Ascending aorta (tissue), 2 donors: ENCODE results near the gene UBE2J1. TPM values are rescaled to one million over a fixed set of nuclear protein-coding genes. Genes with fewer than 3 reads are reported as not detected.

ENCODE experiments used
- DNase-seq, 2 donors: peaks; one replicate each; pipeline ENCODE4 v3.0.0-alpha.2; 2019; ENCODE audit warnings: low spot score in 2 of 2
- H3K27ac ChIP-seq, 2 donors: fragments of 200-600 bp; sonication (generic); one replicate each; pipeline ENCODE4 v1.5.1; 2016 to 2017; ENCODE audit warnings: mild to moderate bottlenecking in 1 of 2
- H3K27me3 ChIP-seq: fragments of 200-600 bp; sonication (generic); one replicate; pipeline ENCODE4 v1.5.1; 2017
- H3K36me3 ChIP-seq, 2 donors: fragments of 200-600 bp; sonication (generic); one replicate each; pipeline ENCODE4 v1.5.1; 2016
- H3K4me1 ChIP-seq, 2 donors: fragments of 200-600 bp; sonication (generic); one replicate each; pipeline ENCODE4 v1.5.1; 2016 to 2017; ENCODE audit warnings: mild to moderate bottlenecking in 1 of 2
- H3K4me3 ChIP-seq, 2 donors: fragments of 200-600 bp; sonication (generic); one replicate each; pipeline ENCODE4 v1.5.1; 2016 to 2017; ENCODE audit warnings: mild to moderate bottlenecking in 1 of 2
- H3K9me3 ChIP-seq, 2 donors: fragments of 200-600 bp; sonication (generic); one replicate each; pipeline ENCODE4 v1.5.1; 2016
- intact Hi-C: fragments of 100-400 bp; cut with DNase I; formaldehyde crosslinking; loops from one replicate; pipeline ENCODE4 v1.15.1; 2023
- total RNA-seq: library from RNA; depleted of rRNA; stranded (reverse); fragments of >200 nt; gene quantifications from one replicate; pipeline ENCODE4 v1.1.0, GENCODE V29; 2016
- TF ChIP-seq, protein P1 (sequence below), 3 experiments: fragments of 200-600 bp in 2 of 3; fragments of 450-650 bp in 1 of 3; sonication (generic) in 2 of 3; IDR thresholded peaks; one replicate each; pipeline ENCODE4 v1.5.1; 2016 to 2019; ENCODE audit warnings: antibody characterized with exemption in 3 of 3, mild to moderate bottlenecking in 1 of 3, moderate library complexity in 1 of 3

UBE2J1 gene
- total RNA-seq, 1 donor from 2014 or later: 29.5 TPM

DNA sequence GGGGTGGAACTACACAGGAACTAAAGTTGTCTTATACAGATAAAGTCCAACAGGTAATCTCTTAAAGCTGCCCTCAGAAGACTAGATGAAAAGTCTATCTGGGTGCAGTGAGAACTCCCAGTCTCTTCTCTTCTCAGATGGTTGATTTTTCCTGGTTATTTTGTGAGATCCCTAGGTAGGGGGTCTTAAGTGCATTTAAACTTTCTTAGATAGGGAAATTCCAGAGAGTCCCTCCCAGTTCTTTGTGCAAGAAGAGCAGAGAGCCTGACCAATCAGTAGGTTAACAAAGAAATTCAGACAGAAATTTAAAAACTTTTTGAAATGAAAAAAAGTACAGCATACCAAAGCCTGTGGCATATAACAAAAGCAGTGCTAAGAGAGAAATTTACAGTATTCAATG lies 35.5 kb downstream of the UBE2J1 start:
- peaks cover 0 to 3% of the 10 kb centered on the region in 2 donors for H3K9me3 ChIP-seq
- TF ChIP-seq, protein P1, sequence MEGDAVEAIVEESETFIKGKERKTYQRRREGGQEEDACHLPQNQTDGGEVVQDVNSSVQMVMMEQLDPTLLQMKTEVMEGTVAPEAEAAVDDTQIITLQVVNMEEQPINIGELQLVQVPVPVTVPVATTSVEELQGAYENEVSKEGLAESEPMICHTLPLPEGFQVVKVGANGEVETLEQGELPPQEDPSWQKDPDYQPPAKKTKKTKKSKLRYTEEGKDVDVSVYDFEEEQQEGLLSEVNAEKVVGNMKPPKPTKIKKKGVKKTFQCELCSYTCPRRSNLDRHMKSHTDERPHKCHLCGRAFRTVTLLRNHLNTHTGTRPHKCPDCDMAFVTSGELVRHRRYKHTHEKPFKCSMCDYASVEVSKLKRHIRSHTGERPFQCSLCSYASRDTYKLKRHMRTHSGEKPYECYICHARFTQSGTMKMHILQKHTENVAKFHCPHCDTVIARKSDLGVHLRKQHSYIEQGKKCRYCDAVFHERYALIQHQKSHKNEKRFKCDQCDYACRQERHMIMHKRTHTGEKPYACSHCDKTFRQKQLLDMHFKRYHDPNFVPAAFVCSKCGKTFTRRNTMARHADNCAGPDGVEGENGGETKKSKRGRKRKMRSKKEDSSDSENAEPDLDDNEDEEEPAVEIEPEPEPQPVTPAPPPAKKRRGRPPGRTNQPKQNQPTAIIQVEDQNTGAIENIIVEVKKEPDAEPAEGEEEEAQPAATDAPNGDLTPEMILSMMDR (IDR thresholded peaks at IDR 0.05): no peak
- H3K4me1 ChIP-seq: peaks cover 4 to 9% of the 10 kb centered on the region in 2 donors
- H3K27ac ChIP-seq: no peak overlapping the region
- no peaks in the 10 kb centered on the region for H3K27me3 ChIP-seq
- intact Hi-C loops: no loop called here
- no peak overlapping the region for H3K4me3 ChIP-seq
- no peak for DNase-seq
- peaks cover 0 to 4% of the 10 kb centered on the region in 2 donors for H3K36me3 ChIP-seq

GRCh38 chr6:89315249-89315885 lies 37.2 kb downstream of the UBE2J1 start, which contains the start of gene GABRR2:
Gene GABRR2 (minus strand): TSS chr6:89315299. CDS start chr6:89315165, 134 bp downstream.
- Histone ChIP-seq H3K4me1 (peaks cover 4 to 16% of the 10 kb centered on the region in 2 donors), H3K27me3 (no peaks in the 10 kb centered on the region), H3K27ac (no peak within 1 kb of the TSS), H3K9me3 (peaks cover 0 to 1% of the 10 kb centered on the region in 2 donors), H3K4me3 (no peak within 1 kb of the TSS), H3K36me3 (peaks cover 0 to 4% of the 10 kb centered on the region in 2 donors)
- no peak for DNase-seq
- intact Hi-C loops: no loop called here
- TF ChIP-seq, protein P1 (IDR thresholded peaks at IDR 0.05): no peak

- H3K27ac ChIP-seq: no peak overlapping the region
- peaks cover 0 to 4% of the 10 kb centered on the region in 2 donors for H3K36me3 ChIP-seq
- no peaks in the 10 kb centered on the region for H3K27me3 ChIP-seq
- intact Hi-C loops: loop anchor here (5.0 kb wide), 1 partner anchor 53 kb away; no protein-coding TSS in a partner anchor
- peaks cover 4 to 16% of the 10 kb centered on the region in 2 donors for H3K4me1 ChIP-seq
- H3K4me3 ChIP-seq: no peak overlapping the region
- H3K9me3 ChIP-seq: no peaks in the 10 kb centered on the region
- TF ChIP-seq, protein P1 (IDR thresholded peaks at IDR 0.05): no peak
- DNase-seq: no peak
Measured at GRCh38 chr6:89314692-89315091, 37.8 kb downstream of the UBE2J1 start.

DNA sequence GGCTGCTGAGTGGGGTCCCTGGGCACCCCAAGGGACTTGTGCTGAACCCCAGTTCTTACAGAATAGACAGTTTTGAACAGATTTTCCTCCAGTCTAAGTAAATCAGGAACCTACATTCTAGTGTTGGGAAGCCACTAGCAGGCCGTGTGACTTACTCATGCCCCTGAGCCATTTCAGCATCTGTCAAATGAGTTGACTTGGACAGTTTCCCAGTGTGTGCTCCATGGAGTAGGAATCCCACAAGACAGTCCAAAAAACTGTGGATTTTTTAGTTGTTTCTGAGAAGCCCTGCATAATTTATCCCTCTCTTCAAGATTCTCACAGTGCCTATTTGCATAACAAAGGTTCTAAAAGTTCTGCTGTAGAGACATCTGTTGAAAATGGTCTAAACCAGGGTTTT lies 39.5 kb downstream of the UBE2J1 start:
- intact Hi-C loops: loop anchor here (5.0 kb wide), 1 partner anchor 54 kb away; no protein-coding TSS in a partner anchor
- no peak for DNase-seq
- Histone ChIP-seq H3K9me3 (no peaks in the 10 kb centered on the region), H3K27me3 (no peaks in the 10 kb centered on the region), H3K4me1 (peaks cover 4 to 16% of the 10 kb centered on the region in 2 donors), H3K27ac (peak overlapping the region; percentile 53 to 65), H3K36me3 (peaks cover 0 to 4% of the 10 kb centered on the region in 2 donors), H3K4me3 (no peak overlapping the region)
- TF ChIP-seq, protein P1 (IDR thresholded peaks at IDR 0.05): no peak

DNA sequence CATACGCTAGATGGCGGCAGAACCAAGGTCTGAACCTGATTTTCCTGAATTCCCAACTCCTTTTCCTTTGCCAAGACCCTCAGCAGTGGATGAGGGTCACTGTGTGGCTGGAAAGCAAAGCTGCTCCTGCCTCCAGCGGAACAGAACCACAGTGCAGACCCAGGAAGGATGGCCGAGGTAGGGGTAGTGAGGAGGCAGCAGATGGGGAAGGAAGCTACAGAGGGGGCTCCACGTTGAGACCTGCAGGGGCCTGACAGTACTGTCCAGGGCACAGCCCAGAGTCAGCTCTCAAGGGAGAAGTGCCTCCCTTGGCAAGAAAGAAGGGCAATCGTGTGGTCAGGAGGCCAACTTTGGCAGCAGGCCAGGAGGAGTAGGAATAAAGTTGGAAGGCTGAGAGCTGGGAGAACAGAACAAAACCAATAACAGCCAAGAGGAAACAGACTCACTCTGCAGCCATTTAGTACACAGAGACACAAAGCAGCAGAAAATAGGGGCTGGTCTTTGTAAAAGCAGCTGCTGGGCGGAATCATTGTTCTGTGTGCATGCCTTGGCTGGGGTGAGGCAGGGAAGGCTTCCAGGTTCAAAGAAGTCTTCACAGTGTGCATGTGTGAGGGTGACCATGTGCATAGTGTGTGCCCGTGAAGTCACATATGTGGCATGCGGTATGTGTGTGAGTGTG lies 40.5 kb downstream of the UBE2J1 start:
- H3K4me1 ChIP-seq: peaks cover 4 to 16% of the 10 kb centered on the region in 2 donors
- intact Hi-C loops: loop anchor here (5.0 kb wide), 1 partner anchor 55 kb away; no protein-coding TSS in a partner anchor
- peak; percentile 21 to 77 for DNase-seq
- H3K36me3 ChIP-seq: peaks cover 0 to 4% of the 10 kb centered on the region in 2 donors
- H3K9me3 ChIP-seq: no peaks in the 10 kb centered on the region
- no peaks in the 10 kb centered on the region for H3K27me3 ChIP-seq
- H3K27ac ChIP-seq: peak overlapping the region; percentile 53 to 65
- TF ChIP-seq, protein P1 (IDR thresholded peaks at IDR 0.05): peak; percentile 32 to 52 (median 36)
- peak overlapping the region in 1 of 2 donors; percentile 35 for H3K4me3 ChIP-seq
